Measurements from ENCODE around the gene ZBBX. TPM values are rescaled to one million over a fixed set of nuclear protein-coding genes. Genes with fewer than 3 reads are reported as not detected.

Gene ZBBX
- total and polyA plus RNA-seq, 3 experiments from 2014 or later = not detected

GRCh38 chr3:167346171-167346570 is 33.9 kb downstream of the ZBBX start:
- Mint-ChIP-seq H3K27me3 (no peaks in the 10 kb centered on the region), H3K27ac (no peak overlapping the region), H3K9me3 (peaks cover 0 to 6% (median 0%) of the 10 kb centered on the region in 5 donors), H3K4me3 (no peak overlapping the region), H3K36me3 (no peaks in the 10 kb centered on the region), H3K4me1 (no peaks in the 10 kb centered on the region)
- Histone ChIP-seq H3K27ac (ENCODE audit: low read depth, low read length) (no peak overlapping the region), H3K9me3 (ENCODE audit: low read length) (no peaks in the 10 kb centered on the region), H3K36me3 (ENCODE audit: insufficient read depth, low read length) (no peaks in the 10 kb centered on the region), H3K4me3 (ENCODE audit: low read length) (no peak overlapping the region), H3K4me1 (ENCODE audit: insufficient read depth, low read length) (no peaks in the 10 kb centered on the region), H3K27me3 (ENCODE audit: insufficient read depth, low read length, poor library complexity, severe bottlenecking) (no peaks in the 10 kb centered on the region)
- POLR2A ChIA-PET = no interaction called here
- no peak for DNase-seq
- CTCF ChIA-PET = no interaction called here

DNA sequence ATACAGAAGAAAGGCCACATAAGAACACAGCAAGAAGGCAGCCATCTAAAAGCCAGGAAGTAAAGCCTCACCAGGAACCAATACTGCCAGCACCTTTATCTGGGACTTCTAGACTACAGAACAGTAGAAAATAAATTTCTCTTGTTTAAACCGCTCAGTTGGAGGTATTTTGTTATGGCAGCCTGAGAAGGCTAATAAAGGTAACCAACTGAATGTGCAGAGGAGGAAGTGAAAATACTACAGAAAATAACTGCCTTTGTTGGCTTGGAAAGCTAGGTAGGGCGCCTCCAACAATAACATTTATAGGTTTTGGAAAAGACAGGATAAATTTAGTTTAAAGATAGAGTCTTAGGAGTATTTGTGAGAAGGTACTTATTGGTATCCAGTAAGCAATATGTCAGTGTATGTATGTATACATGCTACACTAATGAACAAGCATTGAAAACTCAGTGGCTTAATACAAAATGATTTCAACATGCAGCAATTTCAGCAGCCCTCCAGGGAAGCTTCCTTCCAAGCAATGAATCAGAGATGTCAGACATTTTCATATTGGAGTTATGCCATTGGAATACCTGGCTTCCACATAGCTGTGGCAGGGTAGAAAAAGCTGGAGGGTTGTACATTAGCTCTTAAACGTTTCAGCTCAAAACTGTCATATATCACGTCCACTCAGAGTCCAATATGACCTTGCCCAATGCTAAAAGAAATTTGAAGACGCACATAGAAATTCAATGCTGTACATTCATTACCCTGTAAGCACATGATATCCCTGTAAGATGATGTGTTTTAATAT is 48.9 kb downstream of the ZBBX start:
- ChIA-PET POLR2A (no interaction called here), CTCF (no interaction called here)
- Histone ChIP-seq H3K27ac (ENCODE audit: low read depth, low read length) (no peak overlapping the region), H3K27me3 (ENCODE audit: insufficient read depth, low read length, poor library complexity, severe bottlenecking) (no peaks in the 10 kb centered on the region), H3K36me3 (ENCODE audit: insufficient read depth, low read length) (no peaks in the 10 kb centered on the region), H3K4me3 (ENCODE audit: low read length) (no peak overlapping the region), H3K9me3 (ENCODE audit: low read length) (no peaks in the 10 kb centered on the region), H3K4me1 (ENCODE audit: insufficient read depth, low read length) (no peaks in the 10 kb centered on the region)
- H3K27ac Mint-ChIP-seq = no peak overlapping the region
- no peak overlapping the region for H3K4me3 Mint-ChIP-seq
- no peaks in the 10 kb centered on the region for H3K4me1 Mint-ChIP-seq
- no peak for DNase-seq
- H3K36me3 Mint-ChIP-seq = no peaks in the 10 kb centered on the region
- peaks cover 0 to 5% (median 3%) of the 10 kb centered on the region in 5 donors for H3K9me3 Mint-ChIP-seq
- no peaks in the 10 kb centered on the region for H3K27me3 Mint-ChIP-seq

DNA sequence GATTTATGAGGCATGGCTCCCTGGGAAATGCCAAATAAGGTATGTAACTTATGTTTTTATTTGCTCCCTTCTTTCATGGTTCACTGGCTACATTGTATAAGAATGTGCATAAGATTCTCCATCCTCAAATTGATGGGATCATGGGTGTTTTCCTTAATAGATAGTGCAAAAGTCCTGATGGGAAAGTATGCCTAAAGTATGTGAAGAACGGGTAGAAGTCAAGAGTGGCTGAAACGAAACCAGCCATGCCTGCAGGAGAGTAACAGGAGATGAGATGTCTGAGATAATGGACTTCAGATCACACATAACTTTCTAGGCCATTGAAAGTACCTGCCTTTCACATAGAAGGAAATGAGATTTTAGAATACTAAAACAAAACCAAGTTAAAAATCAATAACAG is 56.5 kb downstream of the ZBBX start:
- Histone ChIP-seq H3K27ac (ENCODE audit: low read depth, low read length) (no peak overlapping the region), H3K36me3 (ENCODE audit: insufficient read depth, low read length) (no peaks in the 10 kb centered on the region), H3K27me3 (ENCODE audit: insufficient read depth, low read length, poor library complexity, severe bottlenecking) (no peaks in the 10 kb centered on the region), H3K4me1 (ENCODE audit: insufficient read depth, low read length) (no peaks in the 10 kb centered on the region), H3K9me3 (ENCODE audit: low read length) (no peaks in the 10 kb centered on the region), H3K4me3 (ENCODE audit: low read length) (no peak overlapping the region)
- Mint-ChIP-seq H3K4me1 (no peaks in the 10 kb centered on the region), H3K9me3 (peaks cover 0 to 6% (median 3%) of the 10 kb centered on the region in 5 donors), H3K27ac (no peak overlapping the region), H3K4me3 (no peak overlapping the region), H3K36me3 (no peaks in the 10 kb centered on the region), H3K27me3 (no peaks in the 10 kb centered on the region)
- ChIA-PET CTCF (no interaction called here), POLR2A (no interaction called here)
- no peak for DNase-seq

GRCh38 chr3:167318996-167319615 is 61.0 kb downstream of the ZBBX start:
- POLR2A ChIA-PET = no interaction called here

GRCh38 chr3:167318306-167318705 is 61.8 kb downstream of the ZBBX start:
- Histone ChIP-seq H3K4me1 (ENCODE audit: insufficient read depth, low read length) (no peaks in the 10 kb centered on the region), H3K36me3 (ENCODE audit: insufficient read depth, low read length) (no peaks in the 10 kb centered on the region), H3K4me3 (ENCODE audit: low read length) (no peak overlapping the region), H3K27me3 (ENCODE audit: insufficient read depth, low read length, poor library complexity, severe bottlenecking) (no peaks in the 10 kb centered on the region), H3K9me3 (ENCODE audit: low read length) (no peaks in the 10 kb centered on the region), H3K27ac (ENCODE audit: low read depth, low read length) (no peak overlapping the region)
- Mint-ChIP-seq H3K27ac (no peak overlapping the region), H3K36me3 (no peaks in the 10 kb centered on the region), H3K27me3 (no peaks in the 10 kb centered on the region), H3K9me3 (peaks cover 0 to 4% (median 0%) of the 10 kb centered on the region in 5 donors), H3K4me3 (no peak overlapping the region), H3K4me1 (no peaks in the 10 kb centered on the region)
- no peak for DNase-seq
- CTCF ChIA-PET = no interaction called here
- POLR2A ChIA-PET = no interaction called here

More at GRCh38 chr3:167318996-167319615, 61.0 kb downstream of the ZBBX start:
- H3K36me3 ChIP-seq (ENCODE audit: insufficient read depth, low read length) = no peaks in the 10 kb centered on the region
- peaks cover 0 to 4% (median 0%) of the 10 kb centered on the region in 5 donors for H3K9me3 Mint-ChIP-seq
- no peaks in the 10 kb centered on the region for H3K27me3 Mint-ChIP-seq
- H3K9me3 ChIP-seq (ENCODE audit: low read length) = no peaks in the 10 kb centered on the region
- CTCF ChIA-PET = no interaction called here
- no peak overlapping the region for H3K4me3 ChIP-seq (ENCODE audit: low read length)
- DNase-seq = no peak
- no peak overlapping the region for H3K27ac Mint-ChIP-seq
- H3K4me1 ChIP-seq (ENCODE audit: insufficient read depth, low read length) = no peaks in the 10 kb centered on the region
- no peak overlapping the region for H3K4me3 Mint-ChIP-seq
- no peaks in the 10 kb centered on the region for H3K4me1 Mint-ChIP-seq
- H3K36me3 Mint-ChIP-seq = no peaks in the 10 kb centered on the region
- H3K27ac ChIP-seq (ENCODE audit: low read depth, low read length) = no peak overlapping the region
- no peaks in the 10 kb centered on the region for H3K27me3 ChIP-seq (ENCODE audit: insufficient read depth, low read length, poor library complexity, severe bottlenecking)

- H3K4me3 ChIP-seq (ENCODE audit: low read length) = no peak overlapping the region
- DNase-seq = no peak
- Mint-ChIP-seq H3K4me3 (no peak overlapping the region), H3K9me3 (peaks cover 0 to 6% (median 3%) of the 10 kb centered on the region in 5 donors), H3K36me3 (no peaks in the 10 kb centered on the region), H3K4me1 (no peaks in the 10 kb centered on the region), H3K27me3 (no peaks in the 10 kb centered on the region), H3K27ac (no peak overlapping the region)
- ChIA-PET POLR2A (no interaction called here), CTCF (no interaction called here)
- H3K27me3 ChIP-seq (ENCODE audit: insufficient read depth, low read length, poor library complexity, severe bottlenecking) = no peaks in the 10 kb centered on the region
- H3K9me3 ChIP-seq (ENCODE audit: low read length) = no peaks in the 10 kb centered on the region
- no peak overlapping the region for H3K27ac ChIP-seq (ENCODE audit: low read depth, low read length)
- no peaks in the 10 kb centered on the region for H3K36me3 ChIP-seq (ENCODE audit: insufficient read depth, low read length)
- H3K4me1 ChIP-seq (ENCODE audit: insufficient read depth, low read length) = no peaks in the 10 kb centered on the region
These were observed 73.8 kb downstream of the ZBBX start for GRCh38 chr3:167306319-167306718.

- ChIA-PET POLR2A (no interaction called here), CTCF (no interaction called here)
- no peaks in the 10 kb centered on the region for H3K36me3 Mint-ChIP-seq
These were observed 74.7 kb downstream of the ZBBX start for GRCh38 chr3:167305340-167305890.

DNA sequence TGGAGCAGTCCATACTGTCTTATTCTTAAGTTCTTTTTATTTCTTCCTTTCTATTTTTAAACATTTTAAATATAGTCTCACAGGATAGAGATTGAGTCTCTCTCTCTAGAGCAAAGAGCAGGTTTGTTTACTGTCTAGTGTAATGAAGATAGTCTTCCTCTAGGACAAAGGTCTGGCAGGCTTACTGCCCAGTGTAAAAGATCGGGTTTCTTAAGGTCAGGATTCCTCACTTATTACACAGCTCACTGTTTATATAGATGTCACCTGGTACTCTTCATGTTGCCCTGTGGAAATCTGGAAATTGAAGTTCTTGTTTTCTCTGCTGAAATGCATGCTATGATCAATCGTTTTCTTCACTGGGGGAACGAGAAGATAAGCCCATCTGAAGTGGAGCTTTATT is 76.0 kb downstream of the ZBBX start:
- Histone ChIP-seq H3K36me3 (ENCODE audit: insufficient read depth, low read length) (no peaks in the 10 kb centered on the region), H3K4me1 (ENCODE audit: insufficient read depth, low read length) (no peaks in the 10 kb centered on the region), H3K27ac (ENCODE audit: low read depth, low read length) (no peak overlapping the region), H3K9me3 (ENCODE audit: low read length) (no peaks in the 10 kb centered on the region), H3K27me3 (ENCODE audit: insufficient read depth, low read length, poor library complexity, severe bottlenecking) (no peaks in the 10 kb centered on the region), H3K4me3 (ENCODE audit: low read length) (no peak overlapping the region)
- H3K9me3 Mint-ChIP-seq = peaks cover 0 to 4% (median 3%) of the 10 kb centered on the region in 5 donors
- H3K4me3 Mint-ChIP-seq = no peak overlapping the region
- DNase-seq = no peak
- H3K27me3 Mint-ChIP-seq = no peaks in the 10 kb centered on the region
- ChIA-PET CTCF (no interaction called here), POLR2A (no interaction called here)
- no peaks in the 10 kb centered on the region for H3K4me1 Mint-ChIP-seq
- H3K27ac Mint-ChIP-seq = no peak overlapping the region
- no peaks in the 10 kb centered on the region for H3K36me3 Mint-ChIP-seq

More at GRCh38 chr3:167305340-167305890, 74.7 kb downstream of the ZBBX start:
- H3K27me3 Mint-ChIP-seq = no peaks in the 10 kb centered on the region
- H3K9me3 ChIP-seq (ENCODE audit: low read length) = no peaks in the 10 kb centered on the region
- H3K4me3 ChIP-seq (ENCODE audit: low read length) = no peak overlapping the region
- no peaks in the 10 kb centered on the region for H3K4me1 Mint-ChIP-seq
- H3K36me3 ChIP-seq (ENCODE audit: insufficient read depth, low read length) = no peaks in the 10 kb centered on the region
- H3K9me3 Mint-ChIP-seq = peaks cover 0 to 6% (median 3%) of the 10 kb centered on the region in 5 donors
- H3K27ac ChIP-seq (ENCODE audit: low read depth, low read length) = no peak overlapping the region
- no peaks in the 10 kb centered on the region for H3K4me1 ChIP-seq (ENCODE audit: insufficient read depth, low read length)
- DNase-seq = no peak
- no peak overlapping the region for H3K27ac Mint-ChIP-seq
- no peaks in the 10 kb centered on the region for H3K27me3 ChIP-seq (ENCODE audit: insufficient read depth, low read length, poor library complexity, severe bottlenecking)
- no peak overlapping the region for H3K4me3 Mint-ChIP-seq
